LHCN-M2 (cell line): ENCODE results near the gene ARMC6. TPM values are rescaled to one million over a fixed set of nuclear protein-coding genes. Genes with fewer than 3 reads are reported as not detected.
"Not testable (repeated sequence)": the region's sequence is repeated elsewhere in the genome, so short reads cannot be mapped to it uniquely, and the experiment has no call there.

Experiments
- DNase-seq: peaks from one replicate; pipeline ENCODE4 v3.0.0-alpha.2; 2012; ENCODE audit warnings: low read depth
- total RNA-seq: library from RNA; depleted of rRNA; stranded (reverse); fragments of >200 nt; gene quantifications from 2 replicates; pipeline ENCODE4 v1.2.3, GENCODE V29; 2014

The ARMC6 gene
- total RNA-seq, 1 experiment from 2014 or later = 61.1 TPM

DNA sequence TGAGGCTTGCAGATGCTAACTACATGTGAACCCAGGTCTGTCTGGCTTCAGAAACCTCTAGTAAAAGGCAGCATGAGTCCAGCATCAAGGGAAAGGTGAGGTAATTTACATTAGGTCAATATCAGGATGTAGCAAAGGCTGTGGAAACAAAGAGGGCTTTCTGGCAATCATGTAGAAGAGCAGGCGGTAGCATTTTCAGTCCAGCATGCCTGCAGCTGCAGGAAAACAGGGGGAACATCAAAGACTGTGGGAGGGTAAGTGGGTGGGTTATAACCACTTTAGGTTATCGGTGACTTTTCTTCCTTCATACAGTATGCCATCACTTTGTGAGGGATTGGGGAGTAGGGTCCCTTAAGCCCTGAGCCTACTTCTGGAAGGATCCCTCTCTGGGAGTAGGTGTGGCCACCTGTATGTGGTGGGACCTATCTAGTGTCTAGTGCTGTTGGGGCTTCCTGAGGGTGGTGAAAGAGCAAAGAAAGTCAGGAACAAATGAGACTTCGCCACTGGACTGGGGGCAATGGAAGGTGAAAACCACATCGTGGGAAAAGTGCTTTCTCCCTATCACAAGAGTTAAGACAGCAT is 10.9 kb upstream of the ARMC6 start:
- no peak for DNase-seq

DNA sequence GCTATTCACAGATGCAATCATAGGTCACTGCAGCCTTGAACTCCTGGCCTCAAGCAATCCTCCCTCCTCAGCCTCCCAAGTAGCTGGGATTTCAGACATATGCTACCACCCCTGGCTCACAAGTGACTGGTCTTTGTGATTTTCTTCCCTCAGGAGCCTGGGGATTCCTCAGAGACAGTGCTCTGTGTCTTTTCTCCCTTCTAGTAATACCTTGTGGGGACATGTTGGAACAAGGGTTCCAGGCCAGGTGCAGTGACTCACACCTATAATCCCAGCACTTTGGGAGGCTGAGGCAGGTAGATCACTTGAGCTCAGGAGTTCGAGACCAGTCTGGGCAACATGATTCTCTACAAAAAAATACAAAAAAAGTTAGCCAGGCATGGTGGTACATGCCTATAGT is 10.0 kb upstream of the ARMC6 start:
- DNase-seq = not testable (repeated sequence)

DNA sequence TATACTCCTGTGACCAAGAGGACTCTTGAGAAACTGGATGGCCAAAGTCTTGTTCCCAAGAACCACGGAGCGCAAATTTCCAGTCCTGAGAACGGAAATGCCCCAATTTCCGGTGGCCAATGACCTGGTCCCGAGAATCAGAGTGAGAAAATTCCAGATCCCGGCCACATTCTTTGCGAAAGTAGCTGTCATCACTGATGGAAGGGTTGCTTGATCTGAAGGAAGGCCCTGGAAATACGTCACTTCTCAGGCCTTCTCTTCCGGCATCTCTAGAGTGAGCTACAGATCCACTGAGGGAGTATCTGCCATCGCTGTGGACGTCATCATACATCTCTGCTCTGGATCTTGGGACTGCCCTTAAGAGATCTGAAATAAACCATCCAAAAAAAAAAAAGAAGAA is 7.5 kb upstream of the ARMC6 start:
- DNase-seq = no peak

DNA sequence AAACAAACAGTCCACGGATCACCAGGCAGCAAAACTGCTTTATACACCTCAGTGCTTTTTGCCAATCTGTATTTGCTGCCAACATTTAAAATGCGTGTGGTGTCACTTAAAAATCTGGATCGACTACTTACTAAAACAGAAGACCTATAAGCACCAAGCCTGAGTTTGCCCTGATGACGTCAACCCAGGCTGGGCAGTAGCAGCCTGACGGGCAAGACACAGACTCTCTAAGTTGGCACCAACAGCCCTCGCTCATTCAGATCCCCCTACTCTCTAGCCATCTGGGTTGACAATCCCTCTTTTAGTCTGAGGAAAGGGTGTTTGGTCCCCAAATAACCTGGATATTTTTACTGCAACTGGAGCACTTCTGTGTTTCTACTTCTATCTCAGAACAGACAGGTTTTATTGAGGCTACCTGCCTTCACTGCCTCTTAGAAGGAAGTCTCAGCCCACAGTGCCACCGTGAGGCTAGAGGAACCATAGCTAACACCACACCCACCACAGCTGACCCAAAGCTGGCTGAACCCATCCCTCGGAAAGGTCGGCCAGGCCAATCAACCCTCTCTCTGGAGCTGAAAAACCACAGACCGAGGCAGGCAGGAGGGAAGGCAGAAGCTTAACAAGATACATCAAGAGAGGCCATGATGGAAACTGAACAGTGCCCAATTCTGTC is 7.0 kb upstream of the ARMC6 start:
- DNase-seq = peak; percentile 28

DNA sequence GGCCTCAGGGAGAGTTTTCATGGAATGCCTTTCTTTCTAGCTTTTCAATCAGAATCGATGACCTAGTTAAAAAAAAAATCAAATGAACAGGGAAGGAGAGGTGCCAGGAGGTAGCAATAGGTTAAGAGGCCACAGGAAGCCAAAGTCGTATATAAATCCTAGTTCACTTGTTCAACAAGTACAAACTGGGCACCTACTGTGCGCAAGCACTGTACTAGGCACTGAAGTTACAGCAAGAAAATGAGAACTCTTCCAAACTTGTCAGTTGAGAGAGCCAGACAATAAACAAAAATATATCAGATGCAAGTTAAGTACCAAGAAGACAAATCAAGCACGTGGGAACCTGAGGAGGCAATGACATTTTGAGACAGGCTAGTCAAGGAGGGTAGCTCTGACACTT is 6.2 kb upstream of the ARMC6 start:
- no peak for DNase-seq

DNA sequence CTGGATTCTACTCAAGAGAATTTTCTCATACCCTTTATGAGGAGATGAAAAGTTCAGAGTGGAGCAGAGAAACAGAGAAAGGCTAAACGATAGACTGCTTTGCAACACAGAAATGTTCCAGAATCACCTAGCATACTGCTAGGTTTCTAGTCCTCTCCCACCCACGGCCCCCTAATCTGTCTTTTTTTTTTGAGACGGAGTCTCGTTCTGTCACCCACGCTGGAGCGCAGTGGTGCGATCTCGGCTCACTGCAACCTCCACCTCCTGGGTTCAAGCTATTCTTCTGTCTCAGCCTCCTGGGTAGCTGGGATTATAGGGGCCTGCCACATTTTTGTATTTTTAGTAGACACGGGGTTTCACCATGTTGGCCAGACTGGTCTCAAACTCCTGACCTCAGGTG is 4.9 kb upstream of the ARMC6 start:
- no peak for DNase-seq

DNA sequence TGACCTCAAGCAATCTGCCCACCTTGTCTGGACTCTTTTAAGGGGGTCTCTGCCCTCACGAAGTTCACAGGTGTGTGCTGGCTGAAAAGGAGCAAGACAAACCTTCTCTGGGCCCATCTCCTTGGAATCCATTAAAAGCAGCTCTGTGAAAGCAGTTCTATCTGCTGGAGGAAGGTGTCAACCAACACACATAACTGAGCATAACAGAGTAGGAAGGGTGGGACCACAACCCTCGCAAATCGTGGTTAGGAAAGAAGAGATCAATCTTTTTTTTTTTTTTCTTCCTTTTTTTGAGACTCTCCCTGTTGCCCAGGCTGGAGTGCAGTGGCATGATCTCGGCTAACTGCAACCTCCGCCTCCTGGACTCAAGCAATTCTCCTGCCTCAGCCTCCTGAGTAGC is 1.5 kb upstream of the ARMC6 start:
- no peak for DNase-seq

DNA sequence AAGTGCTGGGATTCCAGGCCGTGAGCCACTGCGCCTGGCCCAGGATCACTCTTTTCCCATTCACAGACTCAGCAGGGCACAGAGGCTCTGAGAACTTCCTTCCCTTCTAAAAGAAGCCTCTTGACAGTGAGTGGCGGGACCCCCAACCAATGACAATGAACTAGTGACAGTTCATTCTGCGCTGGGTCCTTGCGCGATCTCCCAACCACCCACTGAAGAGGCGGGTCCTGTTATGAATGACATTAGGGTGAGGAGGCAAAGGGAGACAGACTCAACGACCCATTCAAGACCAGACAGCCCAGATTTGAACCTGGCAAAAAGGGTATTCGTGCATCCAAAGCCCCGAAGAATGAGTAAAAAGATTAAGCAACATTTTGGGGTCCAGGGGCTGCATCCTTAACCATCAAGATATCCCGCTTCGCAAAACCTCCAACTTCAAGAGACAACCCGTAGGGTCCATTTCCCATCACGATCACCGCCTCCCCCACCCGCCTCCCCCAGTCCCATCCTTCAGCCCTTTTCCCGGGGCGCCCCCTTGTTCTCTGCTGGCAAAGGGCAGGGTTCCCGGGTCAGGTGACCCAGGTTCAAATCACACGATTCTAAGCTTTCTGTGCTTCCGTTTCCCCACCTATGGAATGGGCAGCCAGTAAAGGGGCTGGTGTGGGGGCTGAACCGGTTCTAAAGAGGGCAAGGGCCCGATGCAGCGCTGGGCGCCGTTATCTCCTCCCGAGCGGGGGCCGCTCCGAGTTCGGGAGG is 805 bp upstream of the ARMC6 start:
- DNase-seq = peak; percentile 91

DNA sequence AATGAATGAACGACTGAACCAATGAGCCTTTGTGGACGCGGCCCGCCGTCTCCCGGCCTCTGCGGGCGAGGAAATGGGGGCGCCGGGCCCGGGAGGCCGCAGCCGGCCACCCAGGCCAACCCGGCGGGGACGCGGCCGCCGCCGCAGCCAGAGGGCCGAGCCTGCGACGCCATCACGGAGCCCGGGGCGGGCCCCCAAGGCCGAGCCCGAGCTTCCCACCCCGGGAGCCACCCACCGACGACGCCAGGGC is 302 bp upstream of the ARMC6 start:
- DNase-seq = no peak

DNA sequence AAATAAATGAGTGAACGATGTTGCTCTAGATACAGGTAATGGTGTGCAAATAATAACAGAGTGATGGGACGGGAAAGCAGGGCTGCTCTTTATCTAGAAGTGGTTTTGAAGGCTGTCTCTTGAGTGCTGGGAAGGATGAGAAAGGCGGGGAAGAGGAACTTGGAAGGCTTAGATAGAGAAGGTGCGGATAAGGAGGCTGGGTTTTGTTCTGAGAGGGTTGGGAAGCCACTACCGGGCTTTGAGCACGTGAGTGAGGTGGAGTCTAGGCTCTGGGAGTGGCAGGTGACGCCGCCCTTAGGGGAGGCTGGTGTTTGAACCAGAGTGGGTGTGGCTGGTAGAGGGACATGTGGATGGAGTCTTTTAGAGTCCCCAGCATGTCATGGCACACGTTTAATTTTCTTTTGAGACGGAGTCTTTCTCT is 811 bp downstream of the ARMC6 start:
- DNase-seq = peak; percentile 63

DNA sequence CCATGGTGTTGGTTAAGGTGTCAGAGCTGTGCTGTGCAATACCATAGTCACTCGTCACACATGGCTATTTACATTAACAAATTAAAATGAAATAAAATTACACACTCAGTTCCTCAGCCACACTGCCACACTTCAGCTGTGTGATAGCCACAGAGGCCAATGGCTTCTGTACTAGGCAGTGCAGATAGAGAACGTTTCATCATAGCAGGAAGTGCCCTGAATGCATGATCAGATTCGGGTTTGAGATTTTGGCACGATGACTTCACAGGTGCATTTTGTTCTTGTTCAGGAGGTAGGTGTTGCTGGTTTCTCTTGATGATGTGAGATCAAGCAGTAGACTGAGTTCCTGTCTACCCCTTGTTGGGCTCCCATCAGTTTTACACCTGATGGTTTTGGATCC is 6.5 kb downstream of the ARMC6 start:
- DNase-seq = no peak

DNA sequence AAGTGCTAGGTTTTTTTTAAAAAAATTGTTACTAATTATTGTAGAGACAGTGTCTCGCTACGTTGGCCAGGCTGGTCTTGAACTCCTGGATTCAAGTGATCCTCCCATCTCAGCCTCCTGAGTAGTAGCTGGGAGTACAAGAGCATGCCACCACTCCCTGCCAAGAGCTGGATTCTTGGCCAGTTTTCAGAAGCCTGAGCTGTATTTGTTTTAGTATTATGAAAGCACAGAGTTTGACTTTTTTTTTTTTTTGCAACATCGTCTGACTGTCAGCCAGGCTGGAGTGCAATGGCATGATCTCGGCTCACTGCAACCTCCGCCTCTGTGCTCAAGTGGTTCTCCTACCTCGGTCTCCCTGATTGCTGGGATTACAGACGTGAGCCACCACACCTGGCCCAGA is 7.0 kb downstream of the ARMC6 start:
- peak; percentile 51 for DNase-seq

DNA sequence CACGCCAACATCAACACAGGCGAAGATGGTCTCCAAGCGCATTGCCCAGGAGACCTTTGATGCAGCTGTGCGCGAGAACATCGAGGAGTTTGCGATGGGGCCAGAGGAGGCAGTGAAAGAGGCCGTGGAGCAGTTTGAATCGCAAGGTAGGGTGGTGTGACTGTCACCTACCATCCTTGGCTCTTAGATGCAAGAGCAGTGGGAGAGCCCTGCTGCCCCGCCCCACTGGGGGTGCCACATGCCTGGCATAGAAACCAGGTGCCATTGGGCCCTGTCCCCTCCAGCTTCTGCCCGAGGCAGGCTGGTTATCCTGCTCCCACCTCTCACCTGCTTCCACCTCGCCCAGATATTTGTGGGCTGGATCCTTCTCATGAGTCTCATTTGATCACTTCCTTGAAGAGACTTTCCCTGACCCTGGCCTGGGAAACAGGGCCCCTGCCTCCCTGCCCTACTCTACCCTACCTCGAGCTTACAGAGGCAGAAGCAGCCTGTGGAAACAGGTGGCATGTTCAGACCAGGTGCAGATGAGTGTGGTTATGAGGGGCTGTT is 9.4 kb downstream of the ARMC6 start:
- no peak for DNase-seq

DNA sequence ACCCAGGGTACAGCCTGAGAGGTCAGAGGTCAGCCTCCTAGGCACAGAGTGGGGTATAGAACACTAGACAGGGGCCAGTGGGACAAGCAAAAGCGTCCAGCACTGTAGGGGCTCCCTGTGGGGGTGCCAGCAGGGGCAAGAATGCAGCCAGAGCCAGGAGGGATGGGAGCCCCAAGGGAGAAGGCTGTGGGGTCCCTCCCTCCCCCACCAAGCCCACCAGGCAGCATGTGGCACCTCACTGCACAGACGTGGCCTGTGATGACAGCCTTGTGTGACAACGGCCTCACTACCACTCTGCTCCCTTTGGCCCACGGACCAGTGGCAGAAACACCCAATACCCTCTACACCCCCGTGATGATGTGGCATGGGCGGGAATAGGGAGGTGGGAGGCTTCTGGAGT is 10.1 kb downstream of the ARMC6 start:
- DNase-seq = no peak

DNA sequence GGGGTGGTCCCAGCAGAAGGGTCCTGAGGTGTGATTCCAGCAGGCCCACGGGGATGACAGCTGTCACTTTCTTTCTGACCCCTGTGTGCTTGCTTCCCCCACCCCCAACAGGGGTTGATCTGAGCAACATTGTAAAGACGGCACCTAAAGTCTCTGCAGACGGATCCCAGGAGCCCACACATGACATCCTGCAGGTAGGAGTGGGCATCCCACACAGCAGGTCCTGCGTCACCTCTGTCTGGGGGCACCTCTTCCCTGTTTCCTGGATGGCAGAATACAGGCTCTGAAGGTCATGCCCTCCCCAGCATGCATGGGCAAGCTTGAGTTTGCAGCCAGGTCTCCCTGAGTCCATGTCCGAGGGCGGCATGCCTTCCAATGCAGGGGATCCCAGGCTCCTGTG is 10.5 kb downstream of the ARMC6 start:
- DNase-seq = no peak

DNA sequence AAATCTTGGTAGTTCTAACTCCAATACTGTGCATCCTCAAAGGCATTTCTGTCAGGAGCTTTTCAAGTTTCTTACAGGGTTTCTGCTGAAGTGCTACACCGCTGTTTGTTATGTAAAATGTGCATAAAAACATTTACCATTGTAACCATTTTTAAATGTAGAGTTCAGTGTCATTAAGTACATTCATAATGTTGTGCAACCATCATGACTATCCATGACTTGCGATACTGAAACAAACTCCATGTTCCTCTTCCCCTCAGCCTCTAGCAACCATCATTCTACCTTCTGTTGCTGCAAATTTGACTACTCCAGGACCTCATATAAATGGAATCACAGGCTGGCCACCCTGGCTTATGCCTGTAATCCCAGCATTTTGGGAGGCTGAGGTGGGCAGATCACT is 16.0 kb downstream of the ARMC6 start:
- DNase-seq = no peak

DNA sequence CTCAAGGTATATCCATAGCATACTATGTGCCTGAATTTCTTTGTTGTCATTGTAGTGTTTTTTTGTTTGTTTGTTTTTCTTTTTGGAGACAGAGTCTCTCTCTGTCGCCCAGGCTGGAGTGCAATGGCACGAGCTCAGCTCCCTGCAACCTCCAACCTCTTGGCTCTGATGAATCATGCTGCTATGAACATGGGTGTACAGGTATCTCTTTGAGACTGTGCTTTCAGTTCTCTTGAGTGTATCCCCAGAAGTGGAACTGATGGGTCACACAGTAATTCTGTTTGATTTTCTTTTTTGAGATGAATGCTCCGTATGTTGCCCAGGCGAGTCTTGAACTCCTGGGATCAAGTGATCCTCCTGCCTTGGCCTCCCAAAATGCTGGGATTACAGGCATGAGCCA is 16.7 kb downstream of the ARMC6 start:
- no peak for DNase-seq

DNA sequence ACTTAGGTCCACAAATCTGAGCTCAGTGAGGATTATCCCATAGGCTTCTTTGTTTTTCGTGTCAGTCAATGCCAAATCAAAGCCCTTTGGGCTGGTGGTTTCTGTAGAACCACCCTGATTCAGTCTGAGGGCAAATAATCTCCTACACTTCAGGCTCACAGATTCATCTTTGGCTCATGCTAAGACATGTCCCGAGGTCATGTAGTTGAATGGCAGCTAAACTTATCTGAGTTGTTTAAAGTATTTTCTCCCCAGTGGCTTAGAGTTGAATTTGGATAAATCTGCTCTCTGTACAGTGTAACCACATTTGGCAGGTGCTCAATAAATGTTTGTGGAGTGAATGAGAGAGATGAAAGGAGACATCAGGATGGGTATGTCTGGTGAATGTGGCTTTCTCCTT is 17.3 kb downstream of the ARMC6 start:
- DNase-seq = peak; percentile 18

DNA sequence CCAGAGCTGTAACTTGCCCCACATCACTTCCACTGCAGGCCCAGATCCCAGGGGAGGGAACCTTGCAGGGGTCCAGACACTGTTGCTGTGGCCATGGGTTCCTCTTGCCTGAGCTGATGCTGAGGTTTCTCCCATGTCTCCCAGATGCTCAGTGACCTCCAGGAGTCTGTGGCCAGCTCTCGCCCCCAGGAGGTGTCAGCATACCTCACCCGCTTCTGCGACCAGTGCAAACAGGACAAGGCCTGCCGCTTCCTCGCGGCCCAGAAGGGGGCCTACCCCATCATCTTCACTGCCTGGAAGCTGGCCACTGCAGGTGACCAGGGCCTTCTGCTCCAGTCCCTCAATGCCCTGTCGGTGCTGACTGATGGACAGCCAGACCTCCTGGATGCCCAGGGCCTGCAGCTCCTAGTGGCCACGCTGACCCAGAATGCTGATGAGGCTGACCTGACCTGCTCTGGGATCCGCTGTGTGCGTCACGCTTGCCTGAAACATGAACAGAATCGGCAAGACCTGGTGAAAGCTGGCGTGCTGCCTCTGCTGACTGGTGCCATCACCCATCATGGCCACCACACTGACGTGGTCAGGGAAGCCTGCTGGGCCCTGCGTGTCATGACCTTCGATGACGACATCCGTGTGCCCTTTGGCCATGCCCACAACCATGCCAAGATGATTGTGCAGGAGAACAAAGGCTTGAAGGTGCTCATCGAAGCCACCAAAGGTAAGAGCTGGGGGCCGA is 18.2 kb downstream of the ARMC6 start:
- DNase-seq = no peak

DNA sequence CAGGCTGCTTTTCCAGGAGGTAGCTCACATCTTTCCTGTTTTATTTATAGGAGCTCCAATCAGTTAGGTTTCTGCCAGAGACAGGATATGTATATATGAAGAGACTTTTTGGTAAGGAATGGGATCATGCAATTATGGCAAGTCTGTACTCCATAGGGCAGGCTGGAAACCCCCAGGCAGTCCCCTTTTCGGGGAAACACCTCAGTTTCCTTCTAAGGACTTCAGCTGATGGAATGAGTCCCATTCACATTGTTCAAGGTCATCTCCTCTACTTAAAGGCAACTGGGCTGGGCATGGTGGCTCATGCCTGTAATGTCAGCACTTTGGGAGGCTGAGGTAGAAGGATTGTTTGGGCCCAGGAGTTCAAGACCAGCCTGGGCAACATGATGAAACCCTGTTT is 19.5 kb downstream of the ARMC6 start:
- DNase-seq = no peak

DNA sequence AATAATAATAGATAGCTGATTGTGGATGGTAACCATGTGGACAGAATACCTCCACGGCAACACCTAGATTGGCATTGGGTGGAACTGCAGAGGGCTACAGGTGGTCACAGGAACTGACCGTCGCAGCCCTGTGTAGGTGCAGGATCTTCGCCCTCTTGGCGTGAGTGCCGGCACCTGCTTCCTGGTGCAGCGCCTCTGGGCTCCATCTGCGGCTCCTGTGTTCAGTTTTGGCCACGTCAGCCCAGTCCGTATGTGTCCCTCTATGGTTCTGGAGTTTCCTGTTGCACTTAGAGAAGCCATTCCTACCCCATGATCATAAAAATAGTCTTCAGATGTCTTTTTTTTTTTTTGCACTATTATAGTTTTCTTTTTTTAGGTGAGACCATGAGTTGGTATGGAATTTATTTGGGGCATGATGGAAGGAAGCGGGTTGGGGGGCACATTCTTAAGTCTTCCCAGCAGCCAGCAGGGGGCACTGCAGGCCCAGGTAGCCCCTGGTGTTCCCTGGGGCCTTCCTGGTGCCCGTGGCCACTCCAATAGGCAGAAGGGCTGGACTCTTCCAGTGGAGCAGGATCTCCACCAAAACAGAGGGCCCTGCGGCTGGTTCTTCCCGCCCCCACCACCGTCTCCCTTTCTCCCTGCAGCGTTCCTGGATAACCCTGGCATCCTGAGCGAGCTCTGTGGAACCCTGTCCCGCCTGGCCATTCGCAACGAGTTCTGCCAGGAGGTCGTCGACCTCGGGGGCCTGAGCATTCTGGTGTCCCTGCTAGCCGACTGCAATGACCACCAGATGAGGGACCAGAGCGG is 20.3 kb downstream of the ARMC6 start:
- peak; percentile 29 for DNase-seq
